HEK293 (cell line): Measurements from ENCODE around the gene NKD1.

Experiments used
- CTCF ChIA-PET: fragments of 350-600 bp; formaldehyde crosslinking; extraction: SDS; loops from one replicate; lab custom pipeline; 2021; ENCODE audit warnings: antibody characterized with exemption; lab: Yijun Ruan, JAX
- POLR2A ChIA-PET: fragments of 300-600 bp; formaldehyde crosslinking; extraction: SDS; loops from one replicate; lab custom pipeline; 2020; ENCODE audit warnings: antibody characterized with exemption, inconsistent platforms; lab: Yijun Ruan, JAX
- H3K27ac ChIP-seq: fragments of 200-500 bp; sonication (Bioruptor generic); 2 replicates; pipeline ENCODE4 v1.5.1; 2014; ENCODE audit warnings: low read depth, low read length, control low read depth, inconsistent platforms; ENCODE audit errors: extremely low read depth
- H3K36me3 ChIP-seq, 2 experiments: fragments of 200-500 bp in 1 of 2; sonication (Bioruptor generic) in 1 of 2; 1 replicate in 1 of 2; 2 replicates in 1 of 2; pipeline ENCODE4 v1.5.1; 2014 to 2017; ENCODE audit warnings: inconsistent platforms in 2 of 2, low read length in 2 of 2; ENCODE audit not compliant: control insufficient read depth in 2 of 2, insufficient read depth in 1 of 2
- H3K4me1 ChIP-seq: fragments of 200-500 bp; sonication (Bioruptor generic); 2 replicates; pipeline ENCODE4 v1.5.1; 2014; ENCODE audit warnings: mild to moderate bottlenecking, low read length, inconsistent platforms; ENCODE audit not compliant: control insufficient read depth, insufficient read depth
- H3K4me3 ChIP-seq: 2 replicates; pipeline ENCODE4 v1.5.1; 2011; ENCODE audit warnings: low read depth, mild to moderate bottlenecking, control low read depth, low read length, moderate library complexity
- H3K9me3 ChIP-seq: fragments of 200-500 bp; sonication (Bioruptor generic); 2 replicates; pipeline ENCODE4 v1.5.1; 2014; ENCODE audit warnings: low read depth, low read length, inconsistent platforms; ENCODE audit not compliant: control insufficient read depth, insufficient read depth
- GLIS1 ChIP-seq: fragments of 450-650 bp; formaldehyde crosslinking; IDR thresholded peaks from 2 replicates; pipeline ENCODE4 v1.5.1; 2016; ENCODE audit warnings: missing biosample characterization, missing genetic modification characterization
- ZNF292 ChIP-seq: fragments of 450-650 bp; formaldehyde crosslinking; IDR thresholded peaks from 2 replicates; pipeline ENCODE4 v1.5.1; 2016; ENCODE audit warnings: low read depth, missing biosample characterization, missing genetic modification characterization, borderline replicate concordance
- ZNF514 ChIP-seq: fragments of 450-650 bp; formaldehyde crosslinking; IDR thresholded peaks from 2 replicates; pipeline ENCODE4 v1.5.1; 2016; ENCODE audit warnings: missing biosample characterization, missing genetic modification characterization
- ZNF596 ChIP-seq: fragments of 450-650 bp; IDR thresholded peaks from 2 replicates; pipeline ENCODE4 v1.5.0; 2018; ENCODE audit warnings: missing biosample characterization, mild to moderate bottlenecking, missing genetic modification characterization, moderate library complexity
- ZNF768 ChIP-seq: fragments of 450-650 bp; formaldehyde crosslinking; IDR thresholded peaks from 2 replicates; pipeline ENCODE4 v1.5.1; 2018; ENCODE audit warnings: missing biosample characterization, mild to moderate bottlenecking, missing genetic modification characterization
- ZNF792 ChIP-seq: fragments of 450-650 bp; formaldehyde crosslinking; IDR thresholded peaks from 2 replicates; pipeline ENCODE4 v1.5.1; 2016; ENCODE audit warnings: missing biosample characterization, missing genetic modification characterization
- TF ChIP-seq, protein P1 (sequence below): fragments of 450-650 bp; formaldehyde crosslinking; IDR thresholded peaks from 2 replicates; pipeline ENCODE4 v1.5.1; 2016; ENCODE audit warnings: missing biosample characterization, missing genetic modification characterization
- TF ChIP-seq, protein P2 (sequence below): fragments of 450-650 bp; formaldehyde crosslinking; IDR thresholded peaks from 2 replicates; pipeline ENCODE4 v1.5.1; 2016; ENCODE audit warnings: missing biosample characterization, missing genetic modification characterization
- TF ChIP-seq, protein P3 (sequence below): fragments of 450-650 bp; formaldehyde crosslinking; IDR thresholded peaks from 2 replicates; pipeline ENCODE4; 2016; ENCODE audit warnings: missing biosample characterization, missing genetic modification characterization

Gene NKD1

DNA sequence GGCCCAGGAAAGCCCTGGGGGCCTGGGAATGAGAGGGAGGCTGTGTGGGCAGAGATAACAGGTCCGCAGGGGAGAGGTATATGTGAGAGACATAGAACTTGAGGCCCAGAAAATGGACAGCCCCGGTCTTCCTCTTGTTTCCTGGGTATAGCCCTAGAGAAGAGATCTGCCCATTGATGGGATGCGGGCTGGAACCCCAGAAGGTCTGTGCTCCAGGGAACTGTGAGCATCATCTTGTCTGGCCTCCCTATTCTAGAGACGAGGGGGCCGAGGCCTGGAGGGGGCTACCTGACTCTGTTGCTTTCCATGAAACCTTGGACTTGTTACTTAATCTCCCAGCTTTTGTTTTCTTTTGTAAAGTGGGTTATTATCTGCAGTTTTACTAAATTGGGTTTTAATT is 53.9 kb downstream of the NKD1 start (continued):
- no peak for TF ChIP-seq ZNF292 (tag by site-specific recombination)

DNA sequence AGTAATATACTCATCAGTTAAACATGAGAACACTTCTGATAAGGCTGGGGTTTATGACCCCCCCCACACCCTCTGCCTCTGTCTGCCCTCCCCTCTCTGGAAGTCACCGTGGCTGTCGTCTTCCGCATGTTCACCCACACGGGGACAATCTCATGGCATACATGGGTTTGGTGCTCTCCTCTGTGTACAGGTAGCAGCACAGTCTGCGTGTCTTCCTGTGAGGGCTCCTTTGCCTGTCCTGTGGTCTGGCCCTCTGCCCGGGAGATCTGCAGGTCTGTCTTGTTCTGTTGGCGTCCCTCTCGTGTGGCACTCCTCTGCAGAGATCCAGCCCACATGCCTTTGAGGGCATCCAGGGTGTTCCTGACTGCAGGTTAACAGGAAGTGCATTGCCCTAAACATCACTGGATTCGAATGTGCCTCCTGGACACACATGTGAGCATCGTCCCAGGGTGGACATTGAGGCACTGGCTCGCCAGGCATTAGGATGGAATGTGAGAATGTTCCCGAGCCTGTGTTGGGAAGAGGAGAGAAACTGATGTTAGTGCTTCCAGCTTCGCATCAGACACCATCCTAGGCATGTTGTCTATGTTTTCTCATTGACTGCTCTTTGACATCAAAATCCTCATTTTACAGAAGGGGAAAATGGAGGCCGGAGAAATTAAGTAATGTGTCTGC is 54.5 kb downstream of the NKD1 start:
- POLR2A ChIA-PET: no interaction called here
- Histone ChIP-seq H3K4me3 (no peak overlapping the region), H3K9me3 (no peaks in the 10 kb centered on the region), H3K27ac (no peak overlapping the region)
- TF ChIP-seq GLIS1 (tag by site-specific recombination) (peak; percentile 19; the same call in 1 of the 2 replicates), ZNF596 (tag by site-specific recombination) (no peak)
- TF ChIP-seq, all 188 proteins: peak for 1
- Histone ChIP-seq H3K36me3 (no peaks in the 10 kb centered on the region), H3K4me1 (no peaks in the 10 kb centered on the region)
- CTCF ChIA-PET: interaction anchor here (0.5 kb wide), 1 partner anchor 667 kb away, joined by 5 read pairs; no protein-coding TSS in a partner anchor

DNA sequence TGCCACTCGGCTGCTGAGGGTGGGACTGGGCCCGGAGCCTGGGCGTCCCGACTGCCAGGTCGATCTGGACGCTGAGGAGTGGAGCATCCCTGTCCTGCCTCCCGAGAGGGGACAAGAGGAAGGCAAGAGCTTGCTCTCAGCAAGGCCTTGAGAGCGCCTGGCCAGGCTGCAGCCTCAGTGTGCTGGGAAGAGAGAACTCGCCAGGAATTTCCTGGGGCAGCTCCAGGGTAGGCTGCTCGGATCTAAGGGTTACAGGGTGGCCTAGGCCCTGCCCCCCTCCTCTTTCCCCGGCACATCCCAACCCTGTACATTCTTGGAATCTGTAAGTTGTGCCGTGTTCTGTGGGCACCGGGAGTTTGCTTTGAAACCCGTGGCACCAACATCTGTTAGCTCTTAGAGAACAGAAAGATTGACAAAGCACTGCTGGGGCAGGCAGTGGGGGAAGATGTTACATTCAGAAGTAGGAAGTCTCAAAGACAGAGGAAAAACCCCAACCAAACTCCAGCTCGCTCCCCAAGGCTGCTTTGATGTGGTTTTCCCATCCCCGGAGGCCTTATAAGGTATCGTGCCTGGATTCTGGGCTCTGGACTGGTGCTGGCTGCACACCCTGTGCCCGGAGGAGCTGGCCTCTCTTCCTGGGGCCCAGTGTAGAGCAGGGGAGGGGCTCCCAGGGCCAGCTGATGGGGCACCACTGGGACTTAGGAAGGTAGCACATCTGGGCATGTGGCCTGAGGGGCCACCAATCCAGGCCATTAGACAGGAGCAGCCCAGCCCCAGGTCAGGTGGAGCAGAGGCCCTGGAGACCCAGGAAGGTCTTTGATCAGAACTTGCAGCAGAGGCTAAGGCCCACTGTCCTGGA is 55.2 kb downstream of the NKD1 start:
- TF ChIP-seq, protein P1, sequence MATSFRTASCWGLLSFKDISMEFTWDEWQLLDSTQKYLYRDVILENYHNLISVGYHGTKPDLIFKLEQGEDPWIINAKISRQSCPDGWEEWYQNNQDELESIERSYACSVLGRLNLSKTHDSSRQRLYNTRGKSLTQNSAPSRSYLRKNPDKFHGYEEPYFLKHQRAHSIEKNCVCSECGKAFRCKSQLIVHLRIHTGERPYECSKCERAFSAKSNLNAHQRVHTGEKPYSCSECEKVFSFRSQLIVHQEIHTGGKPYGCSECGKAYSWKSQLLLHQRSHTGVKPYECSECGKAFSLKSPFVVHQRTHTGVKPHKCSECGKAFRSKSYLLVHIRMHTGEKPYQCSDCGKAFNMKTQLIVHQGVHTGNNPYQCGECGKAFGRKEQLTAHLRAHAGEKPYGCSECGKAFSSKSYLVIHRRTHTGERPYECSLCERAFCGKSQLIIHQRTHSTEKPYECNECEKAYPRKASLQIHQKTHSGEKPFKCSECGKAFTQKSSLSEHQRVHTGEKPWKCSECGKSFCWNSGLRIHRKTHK (tag by site-specific recombination): no peak
- TF ChIP-seq ZNF514 (tag by site-specific recombination): no peak
- Histone ChIP-seq H3K36me3 (no peaks in the 10 kb centered on the region), H3K27ac (no peak overlapping the region), H3K4me3 (no peak overlapping the region), H3K4me1 (no peaks in the 10 kb centered on the region), H3K9me3 (no peaks in the 10 kb centered on the region)
- ChIA-PET POLR2A (no interaction called here), CTCF (interaction anchor here (0.5 to 0.6 kb wide), 2 partner anchors 483 to 668 kb away, joined by 3 to 5 read pairs; no protein-coding TSS in a partner anchor)

DNA sequence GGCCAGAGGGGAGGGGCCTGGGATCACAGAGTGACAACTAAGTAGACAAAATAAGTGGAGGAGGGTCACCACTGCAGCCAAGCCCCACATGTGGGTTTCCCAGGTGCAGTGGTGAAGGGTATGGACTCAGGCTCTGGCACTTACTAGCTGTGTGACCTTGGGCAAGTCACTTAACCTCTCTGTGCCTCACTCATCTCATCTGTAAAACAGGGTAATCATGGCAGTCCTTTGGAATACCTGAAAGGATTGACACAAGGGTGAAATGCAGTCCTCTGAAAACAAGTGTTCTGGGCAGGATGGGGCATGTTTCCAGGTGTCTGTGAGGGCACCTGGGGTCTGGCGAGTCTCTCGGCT is 55.8 kb downstream of the NKD1 start:
- TF ChIP-seq ZNF792 (tag by site-specific recombination): no peak
- TF ChIP-seq, protein P2, sequence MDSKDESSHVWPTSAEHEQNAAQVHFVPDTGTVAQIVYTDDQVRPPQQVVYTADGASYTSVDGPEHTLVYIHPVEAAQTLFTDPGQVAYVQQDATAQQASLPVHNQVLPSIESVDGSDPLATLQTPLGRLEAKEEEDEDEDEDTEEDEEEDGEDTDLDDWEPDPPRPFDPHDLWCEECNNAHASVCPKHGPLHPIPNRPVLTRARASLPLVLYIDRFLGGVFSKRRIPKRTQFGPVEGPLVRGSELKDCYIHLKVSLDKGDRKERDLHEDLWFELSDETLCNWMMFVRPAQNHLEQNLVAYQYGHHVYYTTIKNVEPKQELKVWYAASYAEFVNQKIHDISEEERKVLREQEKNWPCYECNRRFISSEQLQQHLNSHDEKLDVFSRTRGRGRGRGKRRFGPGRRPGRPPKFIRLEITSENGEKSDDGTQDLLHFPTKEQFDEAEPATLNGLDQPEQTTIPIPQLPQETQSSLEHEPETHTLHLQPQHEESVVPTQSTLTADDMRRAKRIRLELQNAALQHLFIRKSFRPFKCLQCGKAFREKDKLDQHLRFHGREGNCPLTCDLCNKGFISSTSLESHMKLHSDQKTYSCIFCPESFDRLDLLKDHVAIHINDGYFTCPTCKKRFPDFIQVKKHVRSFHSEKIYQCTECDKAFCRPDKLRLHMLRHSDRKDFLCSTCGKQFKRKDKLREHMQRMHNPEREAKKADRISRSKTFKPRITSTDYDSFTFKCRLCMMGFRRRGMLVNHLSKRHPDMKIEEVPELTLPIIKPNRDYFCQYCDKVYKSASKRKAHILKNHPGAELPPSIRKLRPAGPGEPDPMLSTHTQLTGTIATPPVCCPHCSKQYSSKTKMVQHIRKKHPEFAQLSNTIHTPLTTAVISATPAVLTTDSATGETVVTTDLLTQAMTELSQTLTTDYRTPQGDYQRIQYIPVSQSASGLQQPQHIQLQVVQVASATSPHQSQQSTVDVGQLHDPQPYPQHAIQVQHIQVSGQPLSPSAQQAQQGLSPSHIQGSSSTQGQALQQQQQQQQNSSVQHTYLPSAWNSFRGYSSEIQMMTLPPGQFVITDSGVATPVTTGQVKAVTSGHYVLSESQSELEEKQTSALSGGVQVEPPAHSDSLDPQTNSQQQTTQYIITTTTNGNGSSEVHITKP (tag by site-specific recombination): no peak
- TF ChIP-seq, protein P3, sequence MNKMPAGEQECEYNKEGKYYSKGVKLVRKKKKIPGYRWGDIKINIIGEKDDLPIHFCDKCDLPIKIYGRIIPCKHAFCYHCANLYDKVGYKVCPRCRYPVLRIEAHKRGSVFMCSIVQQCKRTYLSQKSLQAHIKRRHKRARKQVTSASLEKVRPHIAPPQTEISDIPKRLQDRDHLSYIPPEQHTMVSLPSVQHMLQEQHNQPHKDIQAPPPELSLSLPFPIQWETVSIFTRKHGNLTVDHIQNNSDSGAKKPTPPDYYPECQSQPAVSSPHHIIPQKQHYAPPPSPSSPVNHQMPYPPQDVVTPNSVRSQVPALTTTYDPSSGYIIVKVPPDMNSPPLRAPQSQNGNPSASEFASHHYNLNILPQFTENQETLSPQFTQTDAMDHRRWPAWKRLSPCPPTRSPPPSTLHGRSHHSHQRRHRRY (tag by site-specific recombination): no peak
- peak; percentile 66; the same call in 1 of the 2 replicates for TF ChIP-seq ZNF768 (tag by site-specific recombination)
- H3K4me1 ChIP-seq: no peaks in the 10 kb centered on the region
- no peak overlapping the region for H3K4me3 ChIP-seq
- POLR2A ChIA-PET: no interaction called here
- no peak overlapping the region for H3K27ac ChIP-seq
- no peaks in the 10 kb centered on the region for H3K36me3 ChIP-seq
- CTCF ChIA-PET: no interaction called here
- H3K9me3 ChIP-seq: no peaks in the 10 kb centered on the region
